H54 (cell line): Measurements from ENCODE around the gene ZNF322.

ENCODE experiments used
- DNase-seq: peaks from one replicate; pipeline ENCODE4 v3.0.0; 2011; ENCODE audit warnings: low spot score, mixed read lengths; ENCODE audit not compliant: insufficient read length
- FAIRE-seq: peaks from 3 replicates; lab custom pipeline; 2011; peaks lifted over from hg19 to GRCh38; lab: Jason Lieb, UNC
- POLR2A ChIP-seq: IDR thresholded peaks from 2 replicates; pipeline ENCODE4 v1.6.1; 2011; ENCODE audit warnings: low read depth, mild to moderate bottlenecking, low read length

Gene ZNF322

GRCh38 chr6:26600759-26601158 lies 58.8 kb downstream of the ZNF322 start:
- DNase-seq (no peak), FAIRE-seq (no peak)
- no peak for TF ChIP-seq POLR2A

- no peak for DNase-seq
- FAIRE-seq = no peak
- no peak for TF ChIP-seq POLR2A
These were observed 60.0 kb downstream of the ZNF322 start for GRCh38 chr6:26599591-26599990.

DNA sequence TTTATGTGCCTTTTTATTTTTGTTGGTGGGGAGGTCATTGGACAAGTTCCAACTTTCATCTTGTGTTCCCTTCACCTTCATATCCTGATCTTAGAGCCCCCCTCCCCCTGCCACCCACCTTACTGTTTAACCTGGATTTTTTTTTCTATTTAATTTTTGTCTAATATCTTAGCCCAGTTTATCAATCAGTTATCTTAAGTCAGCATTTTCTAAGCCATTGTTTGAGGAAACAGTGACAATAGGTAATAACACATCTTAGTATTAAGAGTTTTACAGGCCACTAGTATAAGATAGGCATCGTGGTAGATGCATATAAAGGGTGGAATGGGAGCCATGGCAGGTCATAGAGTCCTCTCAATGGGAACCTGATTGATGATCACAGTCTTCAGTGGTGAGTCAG lies 60.4 kb downstream of the ZNF322 start:
- no peak for FAIRE-seq
- no peak for TF ChIP-seq POLR2A
- DNase-seq = no peak

DNA sequence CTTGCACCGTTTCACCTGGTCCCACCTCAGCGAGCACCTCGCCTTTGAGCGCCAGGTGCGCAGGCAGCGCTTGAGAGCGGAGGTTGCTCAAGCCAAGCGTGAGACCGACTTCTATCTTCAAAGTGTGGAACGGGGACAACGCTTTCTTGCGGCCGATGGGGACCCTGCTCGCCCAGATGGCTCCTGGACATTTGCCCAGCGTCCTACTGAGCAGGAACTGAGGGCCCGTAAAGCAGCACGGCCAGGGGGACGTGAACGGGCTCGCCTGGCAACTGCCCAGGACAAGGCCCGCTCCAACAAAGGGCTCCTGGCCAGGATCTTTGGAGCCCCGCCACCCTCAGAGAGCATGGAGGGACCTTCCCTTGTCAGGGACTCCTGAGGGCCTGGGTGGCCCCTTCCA lies 61.3 kb downstream of the ZNF322 start:
- DNase-seq (no peak), FAIRE-seq (no peak)
- no peak for TF ChIP-seq POLR2A

DNA sequence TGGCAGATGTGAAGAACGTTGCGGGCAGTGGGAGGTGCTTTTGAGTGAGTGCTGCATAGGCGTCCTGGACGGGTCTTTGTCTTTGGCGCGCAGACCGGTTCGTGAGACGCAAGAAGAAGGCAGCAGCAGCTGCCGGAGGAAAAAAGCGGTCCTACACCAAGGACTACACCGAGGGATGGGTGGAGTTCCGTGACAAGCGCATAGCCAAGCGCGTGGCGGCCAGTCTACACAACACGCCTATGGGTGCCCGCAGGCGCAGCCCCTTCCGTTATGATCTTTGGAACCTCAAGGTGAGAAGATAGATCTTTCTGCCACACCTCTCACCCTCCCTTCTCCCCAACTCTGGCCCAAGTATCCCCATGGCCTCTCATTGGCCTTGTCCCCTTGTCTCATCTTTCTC lies 61.7 kb downstream of the ZNF322 start:
- no peak for TF ChIP-seq POLR2A
- DNase-seq (no peak), FAIRE-seq (no peak)

- no peak for TF ChIP-seq POLR2A
- no peak for DNase-seq
- FAIRE-seq = no peak
These were observed 62.2 kb downstream of the ZNF322 start for GRCh38 chr6:26597389-26597766.

DNA sequence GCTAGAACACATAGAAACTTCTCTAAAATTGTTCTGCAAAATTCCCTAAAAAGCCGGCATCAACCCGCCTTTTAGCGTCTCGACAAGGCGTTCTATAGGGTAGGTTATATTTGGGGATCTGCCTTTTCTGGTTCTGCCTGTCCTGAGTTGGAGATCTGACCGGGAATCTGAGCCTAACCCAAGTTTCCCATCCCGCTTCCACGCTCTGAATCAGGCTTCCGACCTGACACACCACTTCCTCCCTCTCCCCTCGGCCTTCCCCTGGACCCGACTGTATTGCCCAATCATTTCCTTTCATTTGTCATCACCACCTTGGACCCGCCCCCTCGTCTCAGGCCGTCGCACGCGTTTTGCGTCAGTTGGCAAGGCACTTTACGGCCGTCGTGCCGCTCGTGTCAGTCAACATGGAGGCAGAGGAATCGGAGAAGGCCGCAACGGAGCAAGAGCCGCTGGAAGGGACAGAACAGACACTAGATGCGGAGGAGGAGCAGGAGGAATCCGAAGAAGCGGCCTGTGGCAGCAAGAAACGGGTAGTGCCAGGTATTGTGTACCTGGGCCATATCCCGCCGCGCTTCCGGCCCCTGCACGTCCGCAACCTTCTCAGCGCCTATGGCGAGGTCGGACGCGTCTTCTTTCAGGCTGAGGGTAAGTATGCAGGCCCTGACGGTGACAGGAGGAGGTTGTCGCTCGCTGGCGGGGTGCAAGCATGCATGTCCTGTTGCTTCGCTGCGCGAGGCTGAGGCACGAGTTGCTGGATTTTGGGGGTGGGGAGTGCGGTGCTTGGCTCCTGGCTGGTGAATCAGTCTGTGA lies 62.8 kb downstream of the ZNF322 start, which contains the start of gene ABT1:
TSS of gene ABT1 (plus strand) at position 375 of the 810 bp plus-strand sequence. CDS start at position 405, 30 bp downstream.
- DNase-seq (peak; percentile 89), FAIRE-seq (peak; percentile 98)
- TF ChIP-seq POLR2A = peak; percentile 76

DNA sequence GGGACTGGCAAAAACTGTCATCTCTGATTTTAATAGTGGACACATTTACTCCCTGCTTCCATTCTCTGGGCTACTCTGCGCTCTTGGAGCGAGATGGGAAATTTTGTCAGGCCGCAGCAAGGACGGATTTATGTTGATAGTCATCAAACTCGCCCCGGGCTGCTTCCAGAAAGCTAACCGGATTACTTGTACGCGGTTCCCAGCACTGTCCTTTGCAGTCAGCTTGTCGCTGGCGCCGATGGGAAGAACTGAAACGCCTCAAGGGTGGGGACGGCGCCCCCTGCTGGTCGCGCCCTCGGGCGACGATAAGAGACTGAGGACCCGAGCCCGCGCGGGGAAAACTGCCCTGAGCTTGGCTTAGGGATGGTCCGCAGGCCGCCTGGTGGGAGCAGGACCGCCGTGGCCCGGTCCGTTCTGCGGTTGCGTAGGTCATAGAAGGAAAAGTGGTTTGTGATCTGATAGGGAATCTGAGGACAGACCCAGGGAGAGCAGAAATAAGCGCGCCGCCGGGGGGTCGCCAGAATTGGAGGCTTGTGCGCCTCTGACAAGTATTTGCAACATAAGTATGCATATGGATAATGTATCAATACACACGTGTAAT lies 63.8 kb downstream of the ZNF322 start:
- FAIRE-seq (peak; percentile 66), DNase-seq (peak; percentile 49)
- peak; percentile 19; the same call in 1 of the 2 replicates for TF ChIP-seq POLR2A

GRCh38 chr6:26594730-26595632 lies 64.6 kb downstream of the ZNF322 start:
- DNase-seq (no peak), FAIRE-seq (peak; percentile 83)
- no peak for TF ChIP-seq POLR2A

DNA sequence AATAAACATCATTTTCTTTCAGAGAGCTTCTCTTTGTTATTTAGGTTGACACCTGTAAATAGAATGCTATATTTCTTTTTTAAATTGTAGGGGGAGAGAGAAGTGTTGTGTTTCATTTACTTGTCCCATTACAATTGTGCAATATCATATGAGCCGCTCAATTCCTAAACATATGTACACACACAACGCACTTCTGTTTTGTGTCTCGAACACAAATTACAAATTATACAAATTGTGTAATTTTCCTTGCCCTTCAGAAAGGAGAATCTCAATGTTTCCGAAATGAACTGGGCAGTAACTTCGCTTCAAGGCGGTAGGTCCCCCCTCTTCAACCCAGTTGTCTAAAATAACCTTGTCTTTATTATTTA lies 65.4 kb downstream of the ZNF322 start:
- no peak for FAIRE-seq
- DNase-seq = no peak
- no peak for TF ChIP-seq POLR2A

DNA sequence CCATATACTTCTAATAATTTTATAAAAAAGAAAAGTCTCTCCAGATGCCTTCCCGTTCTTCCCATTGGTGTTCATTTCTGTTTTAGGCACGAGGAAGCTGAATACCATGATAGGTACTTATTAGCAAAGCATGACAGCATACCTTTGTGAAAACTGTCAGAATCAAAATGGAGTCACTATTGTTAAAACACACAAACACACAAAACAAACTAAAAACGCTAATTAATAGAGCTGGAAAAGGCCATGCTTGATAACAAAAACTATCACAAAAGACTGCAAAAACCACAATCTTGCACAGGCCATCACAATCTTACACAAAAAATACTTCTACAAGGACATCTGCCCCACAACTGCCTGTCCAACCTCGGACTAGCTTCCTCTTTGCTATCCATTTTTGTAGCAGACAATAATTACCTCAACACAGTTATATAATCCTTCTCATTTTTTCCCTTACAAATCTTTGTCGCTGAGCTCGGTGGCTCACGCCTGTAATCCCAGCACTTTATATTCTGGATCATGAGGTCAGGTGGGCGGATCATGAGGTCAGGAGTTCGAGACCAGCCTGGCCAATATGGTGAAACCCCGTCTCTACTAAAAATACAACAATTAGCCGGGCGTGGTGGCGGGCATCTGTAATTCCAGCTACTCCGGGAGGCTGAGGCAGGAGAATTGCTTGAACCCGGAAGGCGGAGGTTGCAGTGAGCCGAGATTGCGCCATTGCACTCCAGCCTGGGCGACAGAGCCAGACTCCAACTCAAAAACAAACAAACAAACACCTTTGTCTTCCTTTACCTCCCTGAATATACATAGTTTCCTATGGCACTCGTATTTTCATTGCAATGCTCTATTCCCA lies 66.0 kb downstream of the ZNF322 start:
- no peak for FAIRE-seq
- no peak for TF ChIP-seq POLR2A
- DNase-seq = no peak

DNA sequence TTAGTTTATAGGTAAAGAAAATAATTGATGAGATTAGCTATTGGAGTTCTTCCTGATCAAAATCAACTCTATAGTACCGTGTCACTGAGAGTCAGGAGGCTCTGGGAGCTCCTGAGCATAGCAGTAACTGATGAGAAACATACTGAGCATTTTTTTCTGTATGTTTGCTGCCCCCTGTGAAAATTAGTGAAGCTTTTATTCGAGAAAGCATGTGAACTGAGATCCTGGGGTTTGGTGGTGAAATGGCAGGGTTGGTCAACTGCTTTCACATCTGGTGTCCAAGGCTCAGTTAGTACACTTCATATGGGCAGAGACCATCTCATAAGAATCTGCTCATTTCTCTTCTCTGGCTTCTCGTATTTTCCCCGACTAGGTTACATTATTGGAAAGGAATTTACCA lies 66.9 kb downstream of the ZNF322 start:
- TF ChIP-seq POLR2A = no peak
- DNase-seq (no peak), FAIRE-seq (peak; percentile 72)

DNA sequence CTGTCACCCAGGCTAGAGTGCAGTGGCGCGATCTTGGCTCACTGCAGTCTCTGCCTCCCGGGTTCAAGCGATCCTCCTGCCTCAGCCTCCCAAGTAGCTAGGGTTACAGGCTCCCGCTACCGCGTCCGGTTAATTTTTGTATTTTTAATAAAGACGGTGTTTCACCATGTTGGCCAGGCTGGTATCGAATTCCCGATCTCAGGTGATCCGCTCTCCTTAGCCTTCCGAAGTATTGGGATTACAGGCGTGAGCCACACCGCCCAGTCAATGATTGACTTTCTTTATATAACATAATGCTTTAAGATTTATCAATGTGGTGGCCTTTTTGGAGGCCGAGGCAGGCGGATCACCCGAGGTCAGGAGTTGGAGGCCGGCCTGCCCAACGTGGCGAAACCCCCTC lies 70.6 kb downstream of the ZNF322 start:
- DNase-seq (no peak), FAIRE-seq (no peak)
- no peak for TF ChIP-seq POLR2A
